Activated T-cell treated with anti-CD3 and anti-CD28 coated beads for 4 hours (primary cell): ENCODE measurements around the gene HARBI1.

Experiments
- DNase-seq: peaks from one replicate; pipeline ENCODE4 v3.0.0-alpha.2; 2020

Gene HARBI1

DNA sequence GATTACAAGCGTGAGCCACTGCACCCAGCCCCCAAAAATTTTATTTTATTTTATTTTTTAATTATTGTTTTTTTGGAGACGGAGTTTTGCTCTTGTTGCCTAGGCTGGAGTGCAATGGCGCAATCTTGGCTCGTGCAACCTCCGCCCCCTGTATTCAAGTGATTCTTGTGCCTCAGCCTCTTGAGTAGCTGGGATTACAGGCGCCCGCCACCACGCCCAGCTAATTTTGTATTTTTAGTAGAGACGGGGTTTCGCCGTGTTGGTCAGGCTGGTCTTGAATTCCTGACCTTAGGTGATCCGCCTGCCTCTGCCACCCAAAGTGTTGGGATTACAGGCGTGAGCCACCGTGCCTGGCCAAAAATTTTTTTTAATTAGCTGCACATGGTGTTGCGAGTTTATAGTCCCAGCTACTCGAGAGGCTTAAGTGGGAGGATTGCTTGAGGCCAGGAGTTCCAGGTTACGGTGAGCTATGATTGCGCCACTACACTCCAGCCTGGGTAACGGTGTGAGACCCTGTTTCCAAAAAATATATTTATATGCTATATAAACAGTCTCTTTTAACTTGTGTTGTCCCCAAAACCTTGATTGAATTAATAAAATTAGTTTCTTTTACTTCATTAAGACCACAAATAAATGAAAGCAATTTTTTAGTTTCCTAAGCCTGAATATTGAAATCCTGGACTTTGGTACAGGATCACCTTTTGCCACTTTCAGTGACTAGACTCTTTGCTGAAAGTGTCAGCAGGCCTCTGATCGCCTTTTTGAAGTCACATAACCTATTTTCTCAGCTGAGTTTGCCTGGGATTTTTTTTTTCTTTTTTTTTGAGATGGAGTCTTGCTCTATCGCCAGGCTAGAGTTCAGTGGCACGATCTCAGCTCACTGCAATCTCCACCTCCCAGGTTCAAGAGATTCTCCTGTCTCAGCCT, 16.5 kb upstream of the HARBI1 start:
- no peak for DNase-seq

DNA sequence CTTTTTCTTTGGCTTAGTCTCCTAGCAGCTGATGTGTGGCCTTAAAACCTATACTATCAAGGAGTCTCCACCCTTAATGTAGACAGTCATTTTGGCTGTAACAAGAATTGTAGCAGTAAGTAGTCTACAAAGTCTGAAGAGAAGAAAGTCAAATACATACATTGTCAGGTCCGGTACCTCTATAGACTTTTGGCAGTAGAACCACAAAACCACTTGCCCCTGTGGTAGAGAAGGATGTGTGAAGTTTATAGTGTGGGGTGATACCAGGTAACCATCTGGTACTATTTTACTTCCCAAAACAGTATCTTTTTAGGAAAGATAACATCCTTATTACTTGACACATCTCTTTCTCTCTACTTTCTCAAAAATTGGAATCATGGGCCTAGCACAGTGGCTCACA, 15.5 kb upstream of the HARBI1 start:
- DNase-seq, result no peak

DNA sequence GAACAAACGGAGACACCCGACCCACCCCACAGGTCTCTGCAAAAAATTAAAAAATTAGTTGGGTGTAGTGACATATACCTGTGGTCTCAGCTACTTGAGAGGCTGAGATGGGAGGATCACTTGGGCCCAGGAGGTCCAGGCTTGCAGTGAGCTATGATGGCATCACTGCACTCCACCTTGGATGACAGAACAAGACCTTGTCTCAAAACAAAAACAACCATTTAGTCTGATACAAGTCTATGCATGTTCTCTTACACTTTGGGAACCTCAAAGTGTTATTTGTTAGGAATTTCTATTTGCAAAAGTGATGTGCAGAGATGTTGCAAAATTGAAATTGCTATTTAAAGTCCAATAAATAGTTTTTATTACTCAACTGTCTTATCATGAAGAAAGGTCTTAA, 14.6 kb upstream of the HARBI1 start:
- DNase-seq, result no peak

DNA sequence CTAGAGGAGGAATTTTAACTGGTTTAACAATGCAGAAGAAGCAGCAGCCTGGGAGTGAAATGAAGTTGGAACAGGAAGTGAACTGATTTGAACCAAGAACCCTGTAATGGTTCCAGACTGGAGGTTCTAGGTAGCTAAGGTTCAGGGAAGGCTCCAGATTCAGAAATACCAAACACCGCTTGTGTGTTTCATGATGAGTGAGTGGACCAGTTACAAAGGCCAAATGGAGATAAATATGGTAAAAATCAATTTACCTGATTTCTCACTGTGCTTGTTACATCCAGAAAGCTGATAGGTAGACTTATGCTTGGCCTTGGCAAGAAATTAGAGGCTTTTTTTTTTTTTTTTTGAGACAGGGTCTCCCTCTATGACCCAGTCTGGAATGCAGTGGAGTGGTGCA, 13.2 kb upstream of the HARBI1 start:
- no peak for DNase-seq

DNA sequence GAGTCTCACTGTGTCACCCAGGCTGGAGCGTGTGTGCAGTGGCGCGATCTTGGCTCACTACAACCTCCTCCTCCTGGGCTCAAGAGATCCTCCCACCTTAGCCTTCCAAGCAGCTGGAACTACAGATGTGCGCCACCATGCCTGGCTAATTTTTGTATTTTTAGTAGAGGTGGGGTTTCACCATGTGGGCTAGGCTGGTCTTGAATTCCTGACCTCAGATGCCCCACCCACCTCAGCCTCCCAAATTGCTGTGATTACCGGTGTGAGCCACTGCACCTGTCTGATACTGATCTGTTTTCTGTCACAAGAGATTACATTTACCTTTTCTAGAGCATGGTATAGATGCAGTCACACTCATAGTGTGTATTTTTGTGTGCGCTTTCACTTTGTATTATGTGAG, 11.9 kb upstream of the HARBI1 start:
- DNase-seq, result no peak

DNA sequence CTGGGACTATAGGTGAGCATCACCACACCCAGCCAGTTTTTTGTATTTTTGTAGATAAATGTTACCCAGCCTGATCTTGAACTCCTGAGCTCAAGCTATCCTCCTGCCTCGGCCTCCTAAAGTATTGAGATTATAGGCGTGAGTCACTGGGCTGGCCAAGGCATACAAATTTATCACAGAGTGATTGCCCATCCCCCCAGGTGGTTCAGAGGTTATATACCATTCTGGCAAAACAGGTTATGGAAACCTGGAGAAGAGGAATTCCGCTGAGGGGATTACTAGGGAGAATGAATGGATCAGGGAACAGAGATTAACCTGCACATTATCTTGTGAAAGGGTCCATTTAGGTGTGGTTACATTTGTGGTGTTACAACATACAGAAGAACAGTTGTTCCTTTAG, 8.4 kb upstream of the HARBI1 start:
- no peak for DNase-seq

DNA sequence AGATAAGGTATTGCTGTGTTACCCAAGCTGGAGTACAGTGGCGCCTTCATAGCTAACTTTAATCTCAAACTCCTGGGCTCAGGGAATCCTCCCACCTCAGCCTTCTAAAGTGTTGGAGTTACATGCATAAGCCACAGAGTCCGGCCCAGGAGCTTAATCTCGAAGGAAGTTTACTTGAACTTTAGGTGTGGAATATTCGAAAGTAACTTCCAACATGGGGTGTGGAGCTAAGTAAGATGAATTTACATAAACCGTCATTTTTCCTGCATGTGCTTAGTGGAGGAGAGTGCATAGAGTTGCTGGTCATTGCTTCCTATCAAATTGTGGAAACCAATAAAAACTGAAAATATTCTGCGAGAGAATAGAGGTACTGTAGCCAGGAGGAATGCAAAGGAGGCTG, 1.8 kb upstream of the HARBI1 start:
- no peak for DNase-seq

DNA sequence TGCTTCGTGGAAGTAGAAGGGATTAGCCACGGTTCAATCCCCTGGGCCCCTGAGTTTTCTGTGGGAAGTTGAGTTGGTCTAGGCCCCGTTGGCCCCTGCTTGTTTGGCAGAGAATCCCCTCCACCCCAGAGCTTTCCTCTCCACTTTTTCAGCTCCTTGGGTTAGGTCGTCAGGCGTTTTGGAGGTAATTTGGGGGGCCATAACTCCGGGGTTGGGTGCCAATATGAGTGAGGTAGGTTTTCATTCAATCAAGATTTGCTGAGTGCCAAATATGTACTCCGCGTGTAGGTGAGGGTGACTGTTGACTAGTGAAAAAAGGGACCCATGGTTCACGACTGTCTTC, 916 bp upstream of the HARBI1 start:
- no peak for DNase-seq

DNA sequence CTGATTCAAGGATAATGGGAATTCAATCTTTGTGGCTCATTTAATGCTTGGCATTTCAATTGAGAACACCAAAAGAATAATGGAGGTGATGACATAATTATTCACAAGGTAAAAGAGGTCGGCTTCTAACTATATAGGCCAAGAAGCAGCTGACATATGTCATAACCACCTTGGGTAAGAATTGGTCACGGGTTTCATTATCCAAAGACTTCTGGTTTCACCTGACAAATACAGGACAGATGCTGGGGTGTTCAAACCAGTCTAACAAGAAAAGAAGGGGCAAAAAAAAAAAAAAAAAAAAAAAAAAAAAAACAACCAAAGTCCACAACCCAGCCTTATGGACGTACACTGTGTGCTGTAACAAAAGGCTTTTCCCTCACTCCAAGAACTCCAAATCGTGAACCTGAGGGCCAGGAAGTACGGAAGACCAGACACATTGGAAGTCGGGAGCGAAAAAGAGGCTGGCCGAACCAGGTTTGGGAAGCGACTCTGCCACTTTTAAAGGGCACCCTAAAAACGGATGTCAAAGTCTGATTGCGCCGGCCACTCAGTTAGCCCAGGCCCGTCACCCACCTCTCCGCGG, 385 bp downstream of the HARBI1 start:
- no peak for DNase-seq

DNA sequence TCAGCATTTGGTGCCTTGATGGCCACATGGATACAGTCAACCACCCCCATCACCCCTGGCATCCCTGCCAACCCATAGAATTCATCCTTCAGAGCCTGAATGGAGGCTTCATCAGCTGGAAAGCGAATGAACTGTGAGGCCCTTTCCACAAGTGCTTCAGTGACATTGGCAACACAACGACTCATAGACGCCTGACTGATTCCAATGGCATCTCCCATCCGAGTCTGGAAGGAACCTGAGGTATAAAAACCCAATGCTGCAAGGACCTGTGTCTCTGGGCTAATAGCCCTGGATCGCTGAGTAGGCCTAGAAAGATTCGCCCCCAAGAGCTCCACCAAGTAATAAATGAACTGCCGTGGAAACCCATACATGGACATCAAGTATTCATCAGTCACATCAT, 1.3 kb downstream of the HARBI1 start:
- no peak for DNase-seq

DNA sequence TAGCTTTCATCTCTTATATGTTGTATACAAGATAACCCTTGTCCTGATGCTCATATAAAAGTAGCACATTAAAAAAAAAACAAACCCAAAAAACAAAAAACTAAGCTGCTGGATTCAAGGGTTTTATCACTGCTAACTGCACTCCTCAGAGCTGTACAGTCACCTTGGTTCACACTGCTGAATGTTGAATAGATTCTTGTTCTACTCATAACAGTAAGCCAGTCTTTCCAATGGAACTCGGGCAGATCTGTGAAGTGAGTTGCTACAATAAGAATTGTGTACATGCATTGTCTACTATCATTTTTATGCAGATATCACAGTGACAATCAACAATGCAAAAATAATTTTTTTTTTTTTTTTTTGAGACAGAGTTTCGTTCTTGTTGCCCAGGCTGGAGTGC, 4.7 kb downstream of the HARBI1 start:
- DNase-seq, result no peak

DNA sequence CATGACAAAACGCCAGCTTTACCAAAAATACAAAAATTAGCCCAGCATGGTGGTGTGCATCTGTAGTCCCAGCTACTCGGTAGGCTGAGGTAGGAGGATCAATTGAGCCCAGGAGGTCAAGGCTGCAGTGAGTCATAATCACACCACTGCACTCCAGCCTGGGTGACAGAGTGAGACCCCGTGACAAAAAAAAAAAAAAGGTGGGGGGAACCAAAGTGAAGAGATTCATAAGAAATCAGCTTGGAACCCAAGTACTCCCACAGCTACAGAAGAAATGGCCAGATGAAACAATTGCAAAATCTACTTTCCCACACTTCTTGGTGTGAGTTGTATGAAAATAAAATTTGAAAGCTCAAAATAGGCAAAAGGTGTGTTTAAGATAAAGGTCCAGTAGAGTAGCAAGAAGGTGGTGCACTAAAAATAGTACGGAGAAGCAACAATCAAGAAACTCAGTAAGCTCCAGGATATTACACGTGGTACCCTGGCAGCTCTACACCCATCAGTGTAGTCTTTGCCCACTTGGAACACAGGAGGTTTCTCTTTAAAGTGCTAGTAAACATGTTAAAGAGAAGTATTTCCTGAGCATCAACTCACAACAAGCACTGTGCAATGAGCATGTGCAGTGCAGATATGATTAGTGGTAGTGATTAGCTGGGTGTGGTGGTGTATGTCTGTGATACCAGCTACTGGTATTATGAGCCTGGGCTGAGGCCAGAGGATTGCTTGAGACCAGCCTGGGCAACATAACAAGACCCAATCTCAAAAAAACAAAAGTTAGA, 5.3 kb downstream of the HARBI1 start:
- no peak for DNase-seq

DNA sequence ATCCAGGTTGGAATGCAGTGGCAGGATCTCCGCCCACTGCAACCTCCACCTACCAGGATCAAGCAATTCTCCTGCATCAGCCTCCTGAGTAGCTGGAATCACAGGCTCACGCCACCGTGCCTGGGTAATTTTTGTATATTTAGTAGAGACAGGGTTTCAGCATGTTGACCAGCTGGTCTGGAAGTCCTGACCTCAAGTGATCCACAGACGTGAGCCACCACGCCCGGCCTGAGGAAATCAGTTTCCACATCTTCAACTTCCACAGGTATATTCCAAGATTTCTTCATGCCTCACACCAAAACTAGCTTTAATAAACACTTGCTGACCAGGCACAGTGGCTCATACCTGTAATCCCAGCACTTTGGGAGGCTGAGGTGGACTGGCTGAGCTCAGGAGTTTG, 7.6 kb downstream of the HARBI1 start:
- DNase-seq, result no peak

DNA sequence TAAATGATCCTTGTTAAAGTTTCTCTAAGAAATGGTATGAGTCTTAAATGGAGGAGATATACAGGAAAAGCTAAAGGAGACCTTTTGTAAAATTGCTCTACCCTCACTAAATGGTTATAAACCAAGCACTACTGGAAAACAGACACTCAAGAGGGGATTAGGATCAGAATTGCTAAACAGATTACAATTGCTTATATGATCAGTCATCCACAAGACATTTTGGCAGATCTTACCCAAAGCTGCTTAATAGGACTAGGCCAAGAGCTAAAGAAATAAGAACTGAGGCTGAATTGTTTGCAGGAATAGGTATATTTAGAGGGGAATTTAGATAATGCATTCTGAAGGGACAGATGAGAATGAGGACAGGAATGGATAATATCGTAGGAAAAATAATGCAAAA, 9.5 kb downstream of the HARBI1 start:
- no peak for DNase-seq

DNA sequence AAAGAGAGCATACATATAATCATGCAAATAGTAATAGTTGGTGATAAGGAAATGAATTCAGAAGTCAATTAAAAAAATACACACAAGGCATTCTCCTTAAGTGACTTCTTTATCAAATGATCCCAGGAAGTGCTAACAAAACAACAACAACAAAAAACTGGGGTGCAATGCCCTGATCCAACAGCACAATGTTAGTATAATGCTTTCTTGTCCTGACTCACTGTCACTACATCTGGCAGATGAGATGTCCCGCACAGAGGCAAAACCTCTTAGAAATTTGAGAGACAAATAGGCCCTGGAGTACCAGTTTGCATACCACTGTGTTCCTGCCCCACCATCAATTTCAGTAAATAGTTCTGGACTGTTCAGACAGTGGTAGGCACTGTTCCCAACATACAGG, 12.2 kb downstream of the HARBI1 start:
- DNase-seq, result no peak

DNA sequence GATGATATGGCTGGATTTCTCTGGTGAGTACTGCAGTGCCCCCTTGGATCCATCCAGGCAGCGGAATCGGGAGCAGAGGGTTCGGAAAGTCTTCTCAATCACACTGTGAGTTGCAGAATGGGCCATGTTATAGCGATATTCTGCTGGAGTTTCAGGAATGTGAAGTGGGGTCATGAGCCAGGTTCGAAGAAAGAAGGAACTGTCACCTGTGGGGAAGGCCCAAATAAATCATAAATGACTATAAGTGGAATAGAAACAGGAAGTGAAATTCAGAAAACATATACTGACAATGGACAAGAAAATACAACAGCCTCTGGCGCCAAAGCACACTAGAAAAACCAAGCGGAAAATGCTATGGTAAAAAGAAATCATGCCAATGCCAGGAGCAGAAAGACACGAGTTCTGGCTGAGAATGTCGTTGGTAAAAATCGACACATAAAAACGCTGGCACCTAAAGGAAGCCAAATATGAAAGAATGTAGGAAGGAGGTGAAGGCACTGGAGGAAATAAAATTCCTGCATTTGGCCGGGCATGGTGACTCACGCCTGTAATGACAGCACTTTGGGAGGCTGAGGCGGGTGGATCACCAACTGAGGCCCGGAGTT, 13.2 kb downstream of the HARBI1 start:
- DNase-seq, result no peak

DNA sequence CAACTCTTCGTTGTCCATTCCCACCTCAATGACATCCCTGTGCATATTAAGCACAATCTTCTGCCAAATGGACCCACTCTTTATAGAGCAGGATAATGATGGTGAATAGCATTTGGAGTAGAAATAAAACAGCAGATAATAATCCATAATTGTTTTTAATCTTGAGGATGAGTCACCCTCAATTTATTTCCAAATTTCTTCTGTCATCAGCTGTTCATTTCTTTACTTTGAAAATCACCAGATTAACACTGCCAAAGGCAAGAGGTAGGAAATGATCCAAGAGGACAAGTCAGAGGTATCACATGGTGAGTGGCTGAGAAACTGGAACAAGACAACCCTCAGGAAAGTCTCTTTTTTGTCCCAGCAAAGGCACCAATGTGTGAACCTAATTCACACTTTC, 15.9 kb downstream of the HARBI1 start:
- no peak for DNase-seq

DNA sequence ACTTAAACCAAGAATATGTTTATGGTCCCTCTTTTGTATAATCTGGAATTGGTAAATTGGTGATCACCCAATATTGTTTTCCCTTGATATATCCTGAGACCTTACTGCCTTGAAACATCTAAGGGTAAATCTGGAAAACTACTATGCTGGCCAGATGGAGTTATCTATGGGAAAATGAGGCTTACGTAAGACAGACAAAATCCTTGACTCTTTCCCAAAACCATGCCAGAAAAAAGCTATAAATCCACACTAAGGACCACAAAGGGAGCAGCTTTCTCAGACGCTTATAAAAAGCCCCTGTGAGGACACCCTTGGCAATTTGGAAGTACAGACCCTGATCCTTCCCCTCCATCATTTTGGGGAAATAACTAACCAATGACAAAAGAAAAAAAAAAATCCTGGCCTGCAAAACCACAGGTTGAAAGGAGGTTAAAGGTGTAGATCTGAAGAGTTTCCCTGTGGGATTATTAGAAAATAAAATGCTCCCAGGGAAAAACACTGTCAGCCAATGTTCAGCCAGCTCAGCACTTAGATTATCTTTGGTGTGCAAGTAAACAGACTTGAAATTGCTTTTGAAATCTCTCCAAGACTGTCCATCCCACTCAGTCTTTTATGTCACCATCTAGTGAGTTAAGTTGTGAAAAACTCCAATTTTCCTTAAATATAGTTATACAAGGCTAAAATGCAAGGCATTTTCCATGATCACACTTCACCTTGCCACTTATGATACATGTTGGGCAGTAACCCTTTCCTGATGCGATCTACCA, 16.6 kb downstream of the HARBI1 start:
- DNase-seq, result no peak

DNA sequence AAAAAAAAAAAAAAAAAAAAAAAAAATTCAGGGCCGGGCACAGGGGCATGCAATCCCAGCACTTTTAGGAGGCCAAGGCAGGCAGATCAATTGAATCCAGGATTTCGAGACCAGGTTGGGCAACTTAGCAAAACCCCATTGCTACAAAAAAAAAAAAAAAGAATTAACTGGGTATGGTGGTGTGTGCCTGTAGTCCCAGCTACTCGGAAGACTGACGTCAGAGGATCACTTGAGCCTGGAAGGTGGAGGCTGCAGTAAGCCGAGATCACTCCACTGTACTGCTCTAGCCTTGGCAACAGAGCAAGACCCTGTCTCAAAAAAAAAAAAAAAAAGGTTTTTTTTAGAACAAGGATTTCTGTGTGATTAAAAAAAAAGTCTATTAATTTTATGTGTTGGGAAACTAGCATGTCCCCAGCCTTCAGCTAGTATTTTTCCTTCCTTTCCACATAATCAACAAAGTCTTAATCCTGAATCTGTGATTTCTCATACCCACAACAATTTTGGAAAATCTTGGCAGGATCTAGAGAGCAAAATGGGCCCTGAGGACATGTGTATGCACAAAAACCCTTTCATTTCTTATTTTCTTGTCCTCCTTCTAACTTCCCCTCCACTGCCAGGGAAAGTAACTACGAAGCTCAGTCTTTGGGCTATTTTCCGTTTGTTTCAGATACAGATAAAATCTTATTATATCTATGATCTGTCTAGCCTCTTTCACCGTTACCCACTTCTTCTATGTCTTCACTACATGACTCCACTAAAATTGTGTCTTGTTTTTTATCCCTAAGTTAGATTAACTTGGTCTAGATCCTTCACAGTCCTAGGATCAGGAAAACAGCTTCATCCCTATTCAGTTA, 17.5 kb downstream of the HARBI1 start:
- DNase-seq, result no peak

DNA sequence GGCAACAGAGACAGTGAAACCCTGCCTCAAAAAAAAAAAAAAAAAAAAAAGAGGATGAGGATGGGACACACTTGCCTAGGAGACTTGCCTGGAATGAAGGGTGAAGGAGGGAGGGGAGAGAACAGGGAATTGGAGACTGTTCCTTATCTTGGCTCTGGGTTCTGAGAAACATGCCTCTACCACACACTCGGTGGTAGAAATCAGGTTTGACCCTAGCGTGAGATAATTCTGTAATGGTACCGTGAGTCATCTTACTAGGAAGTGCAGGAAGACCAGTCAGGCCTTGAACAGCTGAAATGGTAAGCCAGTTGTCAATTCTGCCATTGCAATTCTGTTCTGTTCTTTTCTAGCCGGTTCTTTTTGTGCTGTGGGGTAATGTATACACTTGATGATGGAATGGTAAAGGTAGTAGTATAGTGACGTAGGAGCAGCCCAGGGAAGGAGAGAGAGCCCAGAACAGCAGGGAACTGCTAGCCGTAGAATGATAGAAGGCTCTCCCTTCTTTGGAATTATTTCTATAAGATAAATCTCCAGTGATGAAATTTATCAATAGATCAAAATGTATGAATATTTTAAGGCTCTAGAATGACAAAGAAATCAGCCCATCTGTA, 19.3 kb downstream of the HARBI1 start:
- no peak for DNase-seq

DNA sequence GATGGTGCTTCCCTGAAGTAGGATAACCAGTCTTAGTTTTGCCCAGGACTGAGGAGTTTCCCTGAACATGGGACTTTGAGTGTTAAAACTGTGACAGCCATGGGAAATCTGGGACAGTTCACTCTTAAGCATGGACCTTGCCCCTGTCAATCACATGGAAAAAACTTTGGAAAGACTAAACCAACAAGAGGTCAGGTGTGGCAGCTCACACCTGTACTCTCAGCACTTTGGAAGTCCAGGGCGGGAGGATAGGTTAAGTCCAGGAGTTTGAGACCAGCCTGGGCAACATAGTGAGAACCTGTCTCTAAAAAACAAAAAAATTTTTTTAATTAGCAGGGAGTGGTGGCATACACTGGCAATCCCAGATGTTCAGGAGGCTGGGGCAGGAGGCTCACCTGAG, 19.9 kb downstream of the HARBI1 start:
- no peak for DNase-seq
